DOHH2 (cell line): ENCODE data around the gene ISG15.

Source experiments
- EZH2phosphoT487 ChIP-seq: fragments of 200-600 bp; sonication (generic); IDR thresholded peaks from 2 replicates; pipeline ENCODE4 v1.6.1; 2017; ENCODE audit warnings: borderline replicate concordance, mild to moderate bottlenecking, antibody characterized with exemption, low read length, moderate library complexity, mixed read lengths
- TF ChIP-seq, protein P1 (sequence below): fragments of 200-600 bp; sonication (generic); IDR thresholded peaks from one replicate; pipeline ENCODE4 v1.5.1; 2014; ENCODE audit warnings: antibody characterized with exemption, mild to moderate bottlenecking, low read depth, low read length; ENCODE audit not compliant: poor library complexity, severe bottlenecking

DNA sequence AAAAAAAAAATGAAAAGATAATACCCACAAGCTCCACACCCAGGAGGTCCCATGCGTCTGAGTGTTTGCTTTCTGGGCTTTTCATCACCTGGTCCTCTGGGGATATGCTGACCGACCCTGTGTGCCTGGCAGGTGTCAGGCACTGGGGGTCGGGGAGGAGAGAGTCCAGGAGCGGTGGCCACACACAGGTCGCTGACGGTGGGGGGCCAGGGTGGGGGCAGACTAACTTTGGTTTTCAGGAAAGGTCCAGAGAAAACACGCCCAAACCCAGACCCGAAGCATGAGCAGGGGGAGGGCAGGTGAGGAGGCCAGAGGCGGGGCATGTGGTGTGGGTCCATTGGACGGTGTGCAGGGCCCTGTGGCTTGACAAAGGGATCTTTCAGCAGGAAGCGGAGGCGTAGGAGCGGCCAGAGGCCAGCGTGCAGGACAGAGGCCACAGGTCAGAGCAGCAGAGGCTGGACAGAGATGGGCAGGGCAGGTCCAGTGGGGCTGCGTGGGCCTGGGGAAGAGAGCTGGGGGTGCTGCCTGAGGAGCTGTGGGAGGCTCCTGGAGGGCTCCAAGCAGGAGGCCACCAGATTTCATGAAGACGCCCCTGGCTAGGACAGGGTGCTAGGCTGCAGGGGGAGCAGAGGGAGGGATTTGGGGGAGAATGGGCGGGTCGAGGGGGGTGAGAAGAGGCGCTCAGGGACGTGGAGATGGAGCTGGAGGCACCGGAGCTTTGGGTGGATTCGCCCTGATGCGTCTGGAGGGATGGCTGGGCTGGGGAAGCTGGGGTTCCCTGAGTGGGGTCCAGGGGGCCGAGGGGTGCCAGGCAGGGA lies 45.0 kb downstream of the ISG15 start:
- TF ChIP-seq, protein P1, sequence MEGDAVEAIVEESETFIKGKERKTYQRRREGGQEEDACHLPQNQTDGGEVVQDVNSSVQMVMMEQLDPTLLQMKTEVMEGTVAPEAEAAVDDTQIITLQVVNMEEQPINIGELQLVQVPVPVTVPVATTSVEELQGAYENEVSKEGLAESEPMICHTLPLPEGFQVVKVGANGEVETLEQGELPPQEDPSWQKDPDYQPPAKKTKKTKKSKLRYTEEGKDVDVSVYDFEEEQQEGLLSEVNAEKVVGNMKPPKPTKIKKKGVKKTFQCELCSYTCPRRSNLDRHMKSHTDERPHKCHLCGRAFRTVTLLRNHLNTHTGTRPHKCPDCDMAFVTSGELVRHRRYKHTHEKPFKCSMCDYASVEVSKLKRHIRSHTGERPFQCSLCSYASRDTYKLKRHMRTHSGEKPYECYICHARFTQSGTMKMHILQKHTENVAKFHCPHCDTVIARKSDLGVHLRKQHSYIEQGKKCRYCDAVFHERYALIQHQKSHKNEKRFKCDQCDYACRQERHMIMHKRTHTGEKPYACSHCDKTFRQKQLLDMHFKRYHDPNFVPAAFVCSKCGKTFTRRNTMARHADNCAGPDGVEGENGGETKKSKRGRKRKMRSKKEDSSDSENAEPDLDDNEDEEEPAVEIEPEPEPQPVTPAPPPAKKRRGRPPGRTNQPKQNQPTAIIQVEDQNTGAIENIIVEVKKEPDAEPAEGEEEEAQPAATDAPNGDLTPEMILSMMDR, result no peak
- no peak for TF ChIP-seq EZH2phosphoT487
